H9 (cell line): ENCODE results near the gene ZNF76. TPM values are rescaled to one million over a fixed set of nuclear protein-coding genes. Genes with fewer than 3 reads are reported as not detected.
A peak's percentile ranks its signal among the peaks of the same experiment; 100 is the strongest.

Source experiments
- DNase-seq: peaks from one replicate; pipeline ENCODE4 v3.0.0-alpha.2; 2017
- H2AFZ ChIP-seq: one replicate; pipeline ENCODE4 v1.6.1; 2013; ENCODE audit warnings: mild to moderate bottlenecking, low read length, control low read depth, moderate library complexity
- H2AK5ac ChIP-seq: 2 replicates; pipeline ENCODE4 v1.6.1; 2013; ENCODE audit warnings: low read length, control low read depth, mixed read lengths; ENCODE audit not compliant: insufficient read length
- H2BK120ac ChIP-seq: one replicate; pipeline ENCODE4 v1.6.1; 2013; ENCODE audit warnings: low read depth, mild to moderate bottlenecking, low read length, control low read depth, inconsistent platforms; ENCODE audit not compliant: poor library complexity, severe bottlenecking
- H2BK12ac ChIP-seq: 2 replicates; pipeline ENCODE4 v1.6.1; 2013; ENCODE audit warnings: low read length, control low read depth, mixed read lengths, low read depth; ENCODE audit not compliant: insufficient read length
- H2BK15ac ChIP-seq: 2 replicates; pipeline ENCODE4 v1.6.1; 2013; ENCODE audit warnings: low read depth, low read length, control low read depth
- H2BK20ac ChIP-seq: one replicate; pipeline ENCODE4 v1.6.1; 2013; ENCODE audit warnings: low read depth, mild to moderate bottlenecking, low read length, control low read depth, inconsistent platforms; ENCODE audit not compliant: poor library complexity, severe bottlenecking
- H2BK5ac ChIP-seq: 2 replicates; pipeline ENCODE4 v1.6.1; 2013; ENCODE audit warnings: low read length, control low read depth, mixed read lengths; ENCODE audit not compliant: insufficient read length
- H3K14ac ChIP-seq: 2 replicates; pipeline ENCODE4 v1.6.1; 2013; ENCODE audit warnings: low read length, control low read depth; ENCODE audit not compliant: insufficient read depth
- H3K18ac ChIP-seq: 2 replicates; pipeline ENCODE4 v1.6.1; 2013; ENCODE audit warnings: low read depth, mild to moderate bottlenecking, mixed read lengths, low read length, control low read depth; ENCODE audit not compliant: insufficient read length
- H3K23ac ChIP-seq: 2 replicates; pipeline ENCODE4 v1.6.1; 2013; ENCODE audit warnings: low read length, control low read depth, mixed read lengths, low read depth; ENCODE audit not compliant: insufficient read length
- H3K23me2 ChIP-seq: 2 replicates; pipeline ENCODE4 v1.6.1; 2013; ENCODE audit warnings: low read depth, mild to moderate bottlenecking, mixed read lengths, low read length, control low read depth; ENCODE audit not compliant: insufficient read length, poor library complexity, severe bottlenecking
- H3K27ac ChIP-seq: 2 replicates; pipeline ENCODE4 v1.5.1; 2013; ENCODE audit warnings: low read length, control low read depth, mixed read lengths, low read depth; ENCODE audit not compliant: insufficient read length
- H3K27me3 ChIP-seq: 2 replicates; pipeline ENCODE4 v1.6.1; 2013; ENCODE audit warnings: low read length, control low read depth, inconsistent platforms; ENCODE audit not compliant: insufficient read depth
- H3K4ac ChIP-seq: 2 replicates; pipeline ENCODE4 v1.6.1; 2013; ENCODE audit warnings: low read depth, mild to moderate bottlenecking, control low read depth, inconsistent platforms, low read length, moderate library complexity
- H3K4me1 ChIP-seq: 2 replicates; pipeline ENCODE4 v1.6.1; 2013; ENCODE audit warnings: low read length, control low read depth, inconsistent platforms; ENCODE audit not compliant: insufficient read depth
- H3K4me2 ChIP-seq: 2 replicates; pipeline ENCODE4 v1.6.1; 2013; ENCODE audit warnings: low read length, control low read depth, mixed read lengths; ENCODE audit not compliant: insufficient read length, insufficient read depth
- H3K56ac ChIP-seq: 2 replicates; pipeline ENCODE4 v1.6.1; 2013; ENCODE audit warnings: low read depth, mild to moderate bottlenecking, mixed read lengths, low read length, control low read depth; ENCODE audit not compliant: insufficient read length
- H3K79me1 ChIP-seq: 2 replicates; pipeline ENCODE4 v1.6.1; 2013; ENCODE audit warnings: low read depth, mild to moderate bottlenecking, moderate library complexity, low read length, control low read depth, inconsistent platforms; ENCODE audit not compliant: insufficient read depth, poor library complexity, severe bottlenecking
- H3K79me2 ChIP-seq: 2 replicates; pipeline ENCODE4 v1.6.1; 2013; ENCODE audit warnings: low read length, control low read depth, inconsistent platforms; ENCODE audit not compliant: insufficient read depth
- H3K9ac ChIP-seq: 2 replicates; pipeline ENCODE4 v1.6.1; 2013; ENCODE audit warnings: low read length, control low read depth, mixed read lengths; ENCODE audit not compliant: insufficient read length; ENCODE audit errors: extremely low read depth
- H3K9me3 ChIP-seq: one replicate; pipeline ENCODE4 v1.6.1; 2013; ENCODE audit warnings: low read depth, low read length, inconsistent platforms; ENCODE audit not compliant: control insufficient read depth
- H3T11ph ChIP-seq: one replicate; pipeline ENCODE4 v1.6.1; 2013; ENCODE audit warnings: mild to moderate bottlenecking, low read length, control low read depth, inconsistent platforms
- H4K20me1 ChIP-seq: one replicate; pipeline ENCODE4 v1.6.1; 2013; ENCODE audit not compliant: control insufficient read depth, insufficient read length, insufficient read depth
- H4K5ac ChIP-seq: 2 replicates; pipeline ENCODE4 v1.6.1; 2013; ENCODE audit warnings: low read depth, mild to moderate bottlenecking, mixed read lengths, low read length, control low read depth; ENCODE audit not compliant: insufficient read length
- H4K8ac ChIP-seq: replicated peaks from 2 replicates; pipeline ENCODE4 v1.6.1; 2013; ENCODE audit warnings: low read length, control low read depth, mixed read lengths, low read depth; ENCODE audit not compliant: insufficient read length
- H4K91ac ChIP-seq: 2 replicates; pipeline ENCODE4 v1.6.1; 2013; ENCODE audit warnings: low read depth, mild to moderate bottlenecking, moderate library complexity, mixed read lengths, low read length, control low read depth; ENCODE audit not compliant: insufficient read length
- H3K27ac Mint-ChIP-seq, 3 experiments: 2 replicates in 2 of 3; 3 replicates in 1 of 3; pipeline ENCODE4 v1.8.0; 2020 to 2021; ENCODE audit warnings: mixed read lengths in 3 of 3, mild to moderate bottlenecking in 1 of 3, moderate library complexity in 1 of 3
- H3K27me3 Mint-ChIP-seq: 2 replicates; pipeline ENCODE4 v1.8.0; 2021; ENCODE audit warnings: low read depth, mild to moderate bottlenecking, moderate library complexity, mixed read lengths
- H3K36me3 Mint-ChIP-seq, 3 experiments: 2 replicates in 2 of 3; 3 replicates in 1 of 3; pipeline ENCODE4 v1.8.0; 2020 to 2021; ENCODE audit warnings: low read depth in 3 of 3, mixed read lengths in 3 of 3; ENCODE audit not compliant: insufficient read depth in 1 of 3
- H3K4me1 Mint-ChIP-seq, 2 experiments: 2 replicates each; pipeline ENCODE4 v1.8.0; 2020; ENCODE audit warnings: mixed read lengths in 2 of 2
- H3K4me3 Mint-ChIP-seq, 2 experiments: 2 replicates in 1 of 2; 3 replicates in 1 of 2; pipeline ENCODE4 v1.8.0; 2020 to 2021; ENCODE audit warnings: mild to moderate bottlenecking in 2 of 2, mixed read lengths in 2 of 2, moderate library complexity in 1 of 2
- H3K9me3 Mint-ChIP-seq, 2 experiments: 2 replicates in 1 of 2; 3 replicates in 1 of 2; pipeline ENCODE4 v1.8.0; 2020; ENCODE audit warnings: mild to moderate bottlenecking in 2 of 2, mixed read lengths in 2 of 2, moderate library complexity in 1 of 2
- WGBS: extraction: QIAGEN DNeasy Blood & Tissue Kit; methylation state at CpG from one replicate; pipeline ENCODE4 v1.1.7; 2013; ENCODE audit warnings: missing lambda C conversion rate, low lambda C conversion rate, mixed read lengths; ENCODE audit not compliant: insufficient read length; ENCODE audit errors: extremely low coverage; 5-methylcytosine and 5-hydroxymethylcytosine counted together
- total RNA-seq: library from RNA; stranded (reverse); gene quantifications from 2 replicates; pipeline ENCODE4 v1.2.1, GENCODE V29; 2021
- TF ChIP-seq, protein P1 (sequence below): fragments of 200-600 bp; sonication (generic); conservative IDR thresholded peaks from 3 replicates; pipeline ENCODE4 v1.8.0; 2021; ENCODE audit warnings: antibody characterized with exemption, mild to moderate bottlenecking

The ZNF76 gene
- total RNA-seq, 1 experiment from 2014 or later, result 21.1 TPM

DNA sequence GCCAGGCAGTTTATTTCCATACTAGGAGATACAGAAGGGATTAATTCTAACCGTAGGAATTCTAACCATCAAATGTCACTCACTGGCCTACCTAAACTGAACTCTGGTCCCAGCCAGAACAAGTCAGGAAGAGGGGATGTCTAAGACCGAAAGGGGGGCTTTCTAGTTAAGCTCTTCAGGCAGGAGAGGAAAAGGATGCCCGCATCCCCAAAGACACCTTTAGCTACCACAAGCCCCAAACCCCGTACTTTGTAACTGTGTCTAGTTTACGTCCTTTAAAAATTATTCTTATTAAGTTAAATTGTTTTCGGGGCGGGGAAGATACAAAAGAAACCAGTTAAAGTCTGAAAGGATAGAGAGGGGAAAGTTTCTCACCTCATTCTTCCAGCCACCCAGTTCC lies 1.2 kb upstream of the ZNF76 start:
- Histone ChIP-seq H3K9me3 (no peaks in the 10 kb centered on the region), H2BK5ac (no peak overlapping the region), H2AFZ (no peak overlapping the region), H4K20me1 (no peaks in the 10 kb centered on the region), H2BK20ac (no peak overlapping the region), H3K23ac (no peak overlapping the region), H3K27me3 (no peaks in the 10 kb centered on the region), H3K56ac (no peak overlapping the region), H4K91ac (no peak overlapping the region), H4K5ac (no peak overlapping the region), H3K23me2 (peaks cover 14% of the 10 kb centered on the region), H3T11ph (no peak overlapping the region), H2BK12ac (no peak overlapping the region), H3K4me2 (peak overlapping the region; percentile 76), H3K79me1 (no peaks in the 10 kb centered on the region), H3K4me1 (peaks cover 2% of the 10 kb centered on the region; the same call in 1 of the 2 replicates), H3K27ac (no peak overlapping the region), H3K9ac (peak overlapping the region; percentile 81), H2BK15ac (no peak overlapping the region), H3K79me2 (no peaks in the 10 kb centered on the region), H4K8ac (no peak overlapping the region), H2BK120ac (no peak overlapping the region), H3K14ac (no peak overlapping the region), H3K18ac (no peak overlapping the region), H2AK5ac (no peak overlapping the region), H3K4ac (no peak overlapping the region)
- no CpG with 5 or more reads among the region's 7 CpGs for WGBS
- TF ChIP-seq, protein P1, sequence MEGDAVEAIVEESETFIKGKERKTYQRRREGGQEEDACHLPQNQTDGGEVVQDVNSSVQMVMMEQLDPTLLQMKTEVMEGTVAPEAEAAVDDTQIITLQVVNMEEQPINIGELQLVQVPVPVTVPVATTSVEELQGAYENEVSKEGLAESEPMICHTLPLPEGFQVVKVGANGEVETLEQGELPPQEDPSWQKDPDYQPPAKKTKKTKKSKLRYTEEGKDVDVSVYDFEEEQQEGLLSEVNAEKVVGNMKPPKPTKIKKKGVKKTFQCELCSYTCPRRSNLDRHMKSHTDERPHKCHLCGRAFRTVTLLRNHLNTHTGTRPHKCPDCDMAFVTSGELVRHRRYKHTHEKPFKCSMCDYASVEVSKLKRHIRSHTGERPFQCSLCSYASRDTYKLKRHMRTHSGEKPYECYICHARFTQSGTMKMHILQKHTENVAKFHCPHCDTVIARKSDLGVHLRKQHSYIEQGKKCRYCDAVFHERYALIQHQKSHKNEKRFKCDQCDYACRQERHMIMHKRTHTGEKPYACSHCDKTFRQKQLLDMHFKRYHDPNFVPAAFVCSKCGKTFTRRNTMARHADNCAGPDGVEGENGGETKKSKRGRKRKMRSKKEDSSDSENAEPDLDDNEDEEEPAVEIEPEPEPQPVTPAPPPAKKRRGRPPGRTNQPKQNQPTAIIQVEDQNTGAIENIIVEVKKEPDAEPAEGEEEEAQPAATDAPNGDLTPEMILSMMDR, result no peak
- H3K4me3 Mint-ChIP-seq, result peak overlapping the region; percentile 96 to 97
- H3K4me1 Mint-ChIP-seq, result peaks cover 10 to 12% of the 10 kb centered on the region in 2 experiments
- DNase-seq, result no peak
- H3K36me3 Mint-ChIP-seq, result no peaks in the 10 kb centered on the region; a peak in 1 of 7 replicates
- 0 out of 2 replicates have a peak, but pooled peaks cover 2% of the 10 kb centered on the region for H3K27me3 Mint-ChIP-seq
- H3K9me3 Mint-ChIP-seq, result no peaks in the 10 kb centered on the region
- peak overlapping the region in 1 of 3 experiments; percentile 97; a peak in 1 of 7 replicates for H3K27ac Mint-ChIP-seq
